Measurements from ENCODE around the gene UBE2J1.

Gene UBE2J1

DNA sequence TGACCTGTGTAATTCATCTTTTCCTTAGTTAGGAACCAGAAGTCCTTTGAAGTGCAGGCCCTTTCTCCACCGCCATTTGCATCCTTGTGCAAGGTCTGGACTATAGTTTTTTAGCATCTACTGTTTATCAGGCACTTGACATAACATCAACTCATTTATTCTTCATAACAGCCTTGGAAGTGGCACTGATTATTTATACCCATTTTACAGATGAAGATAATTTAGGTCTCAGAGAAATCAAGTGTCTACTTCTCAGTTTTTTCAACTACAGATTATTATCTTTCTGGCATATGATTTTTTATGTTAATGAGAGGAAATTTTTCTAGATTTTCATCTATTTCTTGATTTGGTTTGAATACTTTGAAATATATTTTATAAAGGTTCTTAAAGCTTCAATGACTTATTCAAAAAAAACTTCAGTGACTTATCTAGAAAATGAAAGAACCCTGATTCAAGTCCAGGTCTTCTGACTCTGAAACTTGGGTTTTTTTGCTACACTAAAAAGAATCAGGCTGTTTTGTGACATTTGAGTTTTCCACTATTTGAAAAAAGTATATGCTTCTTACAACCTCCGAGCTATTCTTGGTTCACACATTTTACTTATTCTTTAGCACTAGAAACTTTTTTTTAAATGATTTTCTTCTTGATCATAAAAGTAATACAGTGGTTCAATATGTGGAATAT is 3.1 kb upstream of the UBE2J1 start:
- Histone ChIP-seq H3F3A (ENCODE audit: control insufficient read depth, insufficient read depth) (peaks cover 60% of the 10 kb centered on the region), H3K36me3 (ENCODE audit: control insufficient read depth, low read length) (peaks cover 33% of the 10 kb centered on the region), H3K27ac (ENCODE audit: low read depth, low read length) (peak overlapping the region; percentile 99), H3K27me3 (ENCODE audit: control insufficient read depth, low read length) (no peaks in the 10 kb centered on the region), H3K4me3 (ENCODE audit: low read length) (peak overlapping the region; percentile 66), H3K4me1 (ENCODE audit: control insufficient read depth, low read length) (peaks cover 74% of the 10 kb centered on the region), H3K79me2 (ENCODE audit: control insufficient read depth, low read length) (peaks cover 62% of the 10 kb centered on the region), H3K9me3 (ENCODE audit: control insufficient read depth, insufficient read depth, low read length) (no peaks in the 10 kb centered on the region), H3K9me2 (replicated peaks; ENCODE audit: control insufficient read depth, low read length) (no peaks in the 10 kb centered on the region), H3K4me2 (ENCODE audit: low read length) (peak overlapping the region; percentile 88), H4K20me1 (ENCODE audit: control insufficient read depth, insufficient read depth, low read depth, low read length) (no peaks in the 10 kb centered on the region)
- TF ChIP-seq, protein P1, sequence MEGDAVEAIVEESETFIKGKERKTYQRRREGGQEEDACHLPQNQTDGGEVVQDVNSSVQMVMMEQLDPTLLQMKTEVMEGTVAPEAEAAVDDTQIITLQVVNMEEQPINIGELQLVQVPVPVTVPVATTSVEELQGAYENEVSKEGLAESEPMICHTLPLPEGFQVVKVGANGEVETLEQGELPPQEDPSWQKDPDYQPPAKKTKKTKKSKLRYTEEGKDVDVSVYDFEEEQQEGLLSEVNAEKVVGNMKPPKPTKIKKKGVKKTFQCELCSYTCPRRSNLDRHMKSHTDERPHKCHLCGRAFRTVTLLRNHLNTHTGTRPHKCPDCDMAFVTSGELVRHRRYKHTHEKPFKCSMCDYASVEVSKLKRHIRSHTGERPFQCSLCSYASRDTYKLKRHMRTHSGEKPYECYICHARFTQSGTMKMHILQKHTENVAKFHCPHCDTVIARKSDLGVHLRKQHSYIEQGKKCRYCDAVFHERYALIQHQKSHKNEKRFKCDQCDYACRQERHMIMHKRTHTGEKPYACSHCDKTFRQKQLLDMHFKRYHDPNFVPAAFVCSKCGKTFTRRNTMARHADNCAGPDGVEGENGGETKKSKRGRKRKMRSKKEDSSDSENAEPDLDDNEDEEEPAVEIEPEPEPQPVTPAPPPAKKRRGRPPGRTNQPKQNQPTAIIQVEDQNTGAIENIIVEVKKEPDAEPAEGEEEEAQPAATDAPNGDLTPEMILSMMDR (IDR thresholded peaks at IDR 0.05; ENCODE audit: low read depth, low read length, poor library complexity, severe bottlenecking) = no peak

DNA sequence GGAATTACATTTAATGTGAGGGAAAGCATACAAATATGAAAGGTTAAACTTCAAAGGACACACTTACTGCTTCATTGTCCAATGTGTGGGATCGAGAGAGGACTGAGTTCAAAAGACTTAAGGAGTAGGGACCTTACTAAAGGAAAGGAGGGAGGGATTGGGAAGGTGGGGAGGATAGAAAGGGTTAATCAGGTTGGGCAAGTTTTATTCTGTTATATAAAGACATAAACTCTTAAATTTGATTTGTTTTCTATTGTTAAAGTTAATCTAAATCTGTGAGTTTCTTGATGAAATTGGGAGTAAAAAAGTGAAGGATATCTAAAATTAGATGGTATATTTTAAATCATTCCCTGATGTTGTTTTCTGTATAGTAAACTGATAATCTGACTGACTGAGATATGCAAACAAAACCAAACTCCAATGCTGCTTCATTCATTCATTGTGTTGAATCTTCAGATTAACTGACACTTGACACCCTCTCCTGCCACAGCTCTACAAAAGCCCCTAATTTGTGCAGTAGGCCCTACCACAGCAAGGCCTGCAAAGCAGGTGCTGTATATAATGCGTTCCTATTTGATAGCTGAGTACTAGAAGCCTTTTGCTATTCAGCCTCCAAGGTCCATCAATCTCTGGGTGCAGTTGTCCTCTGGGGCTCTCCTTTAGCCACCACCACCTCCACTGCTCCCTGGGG is 1.3 kb upstream of the UBE2J1 start:
- no peaks in the 10 kb centered on the region for H3K27me3 ChIP-seq (ENCODE audit: control insufficient read depth, low read length)
- peak overlapping the region; percentile 88 for H3K4me2 ChIP-seq (ENCODE audit: low read length)
- peaks cover 13% of the 10 kb centered on the region; the same call in 1 of the 2 replicates for H4K20me1 ChIP-seq (ENCODE audit: control insufficient read depth, insufficient read depth, low read depth, low read length)
- H3K4me3 ChIP-seq (ENCODE audit: low read length) = peak overlapping the region; percentile 81
- no peak for TF ChIP-seq EZH2phosphoT487 (IDR thresholded peaks at IDR 0.05; ENCODE audit: borderline replicate concordance, low read length)
- TF ChIP-seq, protein P1 (IDR thresholded peaks at IDR 0.05; ENCODE audit: low read depth, low read length, poor library complexity, severe bottlenecking) = no peak
- peak overlapping the region; percentile 99 for H3K27ac ChIP-seq (ENCODE audit: low read depth, low read length)
- H3K4me1 ChIP-seq (ENCODE audit: control insufficient read depth, low read length) = peaks cover 73% of the 10 kb centered on the region
- H3F3A ChIP-seq (ENCODE audit: control insufficient read depth, insufficient read depth) = peaks cover 59% of the 10 kb centered on the region
- H3K36me3 ChIP-seq (ENCODE audit: control insufficient read depth, low read length) = peaks cover 40% of the 10 kb centered on the region
- H3K9me3 ChIP-seq (ENCODE audit: control insufficient read depth, insufficient read depth, low read length) = no peaks in the 10 kb centered on the region
- H3K9me2 ChIP-seq (replicated peaks; ENCODE audit: control insufficient read depth, low read length) = no peaks in the 10 kb centered on the region
- H3K79me2 ChIP-seq (ENCODE audit: control insufficient read depth, low read length) = peaks cover 64% of the 10 kb centered on the region

DNA sequence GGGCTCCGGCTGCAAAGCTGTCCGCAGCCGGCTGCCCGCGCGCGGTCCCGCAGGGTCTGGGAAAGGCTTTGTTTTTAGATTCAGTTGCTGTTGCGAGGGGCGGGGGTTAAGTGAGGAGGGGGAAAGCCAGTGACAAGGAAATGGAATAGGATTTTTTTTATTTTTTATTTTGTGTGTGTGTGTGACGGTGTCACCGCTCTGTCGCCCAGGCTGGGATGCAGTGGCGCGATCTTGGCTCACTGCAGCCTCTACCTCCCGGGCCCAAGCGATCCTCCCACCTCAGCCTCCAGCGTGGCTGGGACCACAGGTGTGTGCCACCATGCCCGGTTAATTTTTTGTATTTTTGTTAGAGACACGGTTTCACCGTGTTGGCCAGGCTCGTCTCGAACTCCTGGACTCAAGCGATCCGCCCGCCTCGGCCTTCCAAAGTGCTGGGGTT is 615 bp upstream of the UBE2J1 start:
- Histone ChIP-seq H3K4me2 (ENCODE audit: low read length) (peak overlapping the region; percentile 88), H3K9me2 (replicated peaks; ENCODE audit: control insufficient read depth, low read length) (no peaks in the 10 kb centered on the region), H3K9me3 (ENCODE audit: control insufficient read depth, insufficient read depth, low read length) (no peaks in the 10 kb centered on the region), H3F3A (ENCODE audit: control insufficient read depth, insufficient read depth) (peaks cover 53% of the 10 kb centered on the region), H3K36me3 (ENCODE audit: control insufficient read depth, low read length) (peaks cover 47% of the 10 kb centered on the region), H3K4me3 (ENCODE audit: low read length) (peak overlapping the region; percentile 81), H4K20me1 (ENCODE audit: control insufficient read depth, insufficient read depth, low read depth, low read length) (peaks cover 20% of the 10 kb centered on the region; the same call in 1 of the 2 replicates), H3K27ac (ENCODE audit: low read depth, low read length) (peak overlapping the region; percentile 99), H3K4me1 (ENCODE audit: control insufficient read depth, low read length) (peaks cover 73% of the 10 kb centered on the region), H3K27me3 (ENCODE audit: control insufficient read depth, low read length) (no peaks in the 10 kb centered on the region), H3K79me2 (ENCODE audit: control insufficient read depth, low read length) (peaks cover 71% of the 10 kb centered on the region)
- no peak for TF ChIP-seq EZH2phosphoT487 (IDR thresholded peaks at IDR 0.05; ENCODE audit: borderline replicate concordance, low read length)
- TF ChIP-seq, protein P1 (IDR thresholded peaks at IDR 0.05; ENCODE audit: low read depth, low read length, poor library complexity, severe bottlenecking) = no peak

All from DOHH2 (cell line).